ENCODE measurements around the gene NIM1K. TPM values are rescaled to one million over a fixed set of nuclear protein-coding genes. Genes with fewer than 3 reads are reported as not detected.

The NIM1K gene
- total RNA-seq, 4 donors from 2014 or later, result 0.42 to 2.3 (median 1.6) TPM

- H3K9me3 ChIP-seq, result no peaks in the 10 kb centered on the region
- no peaks in the 10 kb centered on the region for H3K27me3 ChIP-seq
- no peak overlapping the region for H3K4me3 ChIP-seq
- TF ChIP-seq POLR2A (IDR thresholded peaks at IDR 0.05; ENCODE audit: low read depth), result no peak
- no peak for TF ChIP-seq EP300 (IDR thresholded peaks at IDR 0.05)
- no peak for TF ChIP-seq POLR2AphosphoS5 (IDR thresholded peaks at IDR 0.05)
- TF ChIP-seq CTCF (IDR thresholded peaks at IDR 0.05), result no peak
- 63% methylated on average over 1 of the region's 1 CpG for WGBS
- no peaks in the 10 kb centered on the region for H3K4me1 ChIP-seq
- peaks cover 0 to 16% (median 0%) of the 10 kb centered on the region in 4 donors for H3K36me3 ChIP-seq
- intact Hi-C loops (cut with DNase I), result no loop called here
- H3K27ac ChIP-seq (replicated peaks in 1 of 4), result no peak overlapping the region
- no peak for DNase-seq (ENCODE audit: extremely low spot score)
Observed at GRCh38 chr5:43242196-43242595, 50.2 kb downstream of the NIM1K start.

- no peak for DNase-seq (ENCODE audit: extremely low spot score)
- no peaks in the 10 kb centered on the region for H3K4me1 ChIP-seq
- no peak overlapping the region for H3K27ac ChIP-seq (replicated peaks in 1 of 4)
- H3K27me3 ChIP-seq, result no peaks in the 10 kb centered on the region
- H3K4me3 ChIP-seq, result no peak overlapping the region
- intact Hi-C loops (cut with DNase I), result no loop called here
- H3K9me3 ChIP-seq, result no peaks in the 10 kb centered on the region
- TF ChIP-seq CTCF (IDR thresholded peaks at IDR 0.05) (no peak), EP300 (IDR thresholded peaks at IDR 0.05) (no peak), POLR2A (IDR thresholded peaks at IDR 0.05; ENCODE audit: low read depth) (no peak), POLR2AphosphoS5 (IDR thresholded peaks at IDR 0.05) (no peak)
- H3K36me3 ChIP-seq, result peaks cover 0 to 16% (median 0%) of the 10 kb centered on the region in 4 donors
Observed at GRCh38 chr5:43243270-43243669, 51.2 kb downstream of the NIM1K start.

DNA sequence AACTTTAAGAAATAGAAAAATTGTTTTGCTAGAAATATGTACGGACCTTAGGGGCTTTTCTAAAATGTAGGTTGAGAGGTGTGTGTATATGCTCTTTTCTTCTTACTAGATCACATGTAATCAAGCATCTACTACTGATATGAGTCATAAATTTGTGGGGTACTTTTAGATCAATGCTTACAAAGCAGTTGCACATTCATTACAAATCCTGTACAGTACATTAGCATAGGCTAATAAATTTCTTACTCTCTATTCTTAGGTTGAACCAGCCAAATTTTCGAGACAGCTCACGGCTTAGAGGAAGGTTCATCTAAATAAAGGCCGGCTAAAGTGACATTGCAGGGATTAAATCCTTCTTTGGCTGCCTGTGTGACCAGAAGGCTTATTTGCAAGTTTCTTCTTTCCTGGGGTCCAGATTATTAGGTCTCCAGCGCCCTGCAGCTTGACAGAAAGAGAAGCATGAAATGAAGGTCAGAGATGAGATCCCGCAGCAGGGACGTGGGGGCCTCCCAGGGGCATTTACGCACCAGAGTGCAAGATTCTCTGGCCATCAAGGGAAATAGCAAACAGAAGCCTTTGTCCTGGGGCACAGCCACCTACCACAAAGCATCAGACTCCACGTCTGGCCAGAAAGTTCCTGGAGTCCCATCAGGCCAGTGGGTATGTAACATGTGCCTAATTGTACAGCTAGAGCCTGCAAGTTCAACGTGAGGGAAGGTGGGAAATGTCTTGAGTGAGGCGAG, 53.0 kb downstream of the NIM1K start:
- no peak for TF ChIP-seq EP300 (IDR thresholded peaks at IDR 0.05)
- TF ChIP-seq POLR2AphosphoS5 (IDR thresholded peaks at IDR 0.05), result no peak
- no peak for TF ChIP-seq CTCF (IDR thresholded peaks at IDR 0.05)
- TF ChIP-seq POLR2A (IDR thresholded peaks at IDR 0.05; ENCODE audit: low read depth), result no peak
- no peak overlapping the region for H3K4me3 ChIP-seq
- H3K27ac ChIP-seq (replicated peaks in 1 of 4), result no peak overlapping the region
- 69% methylated on average over 10 of the region's 11 CpGs for WGBS
- no peak for DNase-seq (ENCODE audit: extremely low spot score)
- intact Hi-C loops (cut with DNase I), result no loop called here
- no peaks in the 10 kb centered on the region for H3K9me3 ChIP-seq
- no peaks in the 10 kb centered on the region for H3K27me3 ChIP-seq
- H3K4me1 ChIP-seq, result no peaks in the 10 kb centered on the region
- peaks cover 0 to 16% (median 0%) of the 10 kb centered on the region in 4 donors for H3K36me3 ChIP-seq

- intact Hi-C loops (cut with DNase I), result no loop called here
- H3K9me3 ChIP-seq, result no peaks in the 10 kb centered on the region
- no peak for DNase-seq (ENCODE audit: extremely low spot score)
- no peaks in the 10 kb centered on the region for H3K4me1 ChIP-seq
- TF ChIP-seq POLR2AphosphoS5 (IDR thresholded peaks at IDR 0.05) (no peak), POLR2A (IDR thresholded peaks at IDR 0.05; ENCODE audit: low read depth) (no peak), CTCF (IDR thresholded peaks at IDR 0.05) (no peak), EP300 (IDR thresholded peaks at IDR 0.05) (no peak)
- H3K4me3 ChIP-seq, result no peak overlapping the region
- H3K27me3 ChIP-seq, result no peaks in the 10 kb centered on the region
- WGBS, result 93% methylated on average over 19 of the region's 19 CpGs
- H3K27ac ChIP-seq (replicated peaks in 1 of 4), result no peak overlapping the region
- H3K36me3 ChIP-seq, result peaks cover 0 to 16% (median 0%) of the 10 kb centered on the region in 4 donors
Observed at GRCh38 chr5:43245724-43246385, 53.8 kb downstream of the NIM1K start.

All from esophagus muscularis mucosa (tissue), 4 donors.